Body of pancreas (tissue), 4 donors: ENCODE results near the gene MED13L.
"Not testable (repeated sequence)": the region's sequence is repeated elsewhere in the genome, so short reads cannot be mapped to it uniquely, and the experiment has no call there.

Experiments used
- POLR2A ChIP-seq, 3 donors: fragments of 450-650 bp; IDR thresholded peaks; one replicate each; pipeline ENCODE4 v1.6.1; 2016; ENCODE audit warnings: antibody characterized with exemption in 3 of 3, mild to moderate bottlenecking in 2 of 3
- TF ChIP-seq, protein P1 (sequence below), 7 experiments: fragments of 450-650 bp in 4 of 7; fragments of 200-600 bp in 3 of 7; sonication (generic) in 3 of 7; IDR thresholded peaks; one replicate each; pipeline ENCODE4 v1.5.1; 2016 to 2019; ENCODE audit warnings: antibody characterized with exemption in 7 of 7

DNA sequence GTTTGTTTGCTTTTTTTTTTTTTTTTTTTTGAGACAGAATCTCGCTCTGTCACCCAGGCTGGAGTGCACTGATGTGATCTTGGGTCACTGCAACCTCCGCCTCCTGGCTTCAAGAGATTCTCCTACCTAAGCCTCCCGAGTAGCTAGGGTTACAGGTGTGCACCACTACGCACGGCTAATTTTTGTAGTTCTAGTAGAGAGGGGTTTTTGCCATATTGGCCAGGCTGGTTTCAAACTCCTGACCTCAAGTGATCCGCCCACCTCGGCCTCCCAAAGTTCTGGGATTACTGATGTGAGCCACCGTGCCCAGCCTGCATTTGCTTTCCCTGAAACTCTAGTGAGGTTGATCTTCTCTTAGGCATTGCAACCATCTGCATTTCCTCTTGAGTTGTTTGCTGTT is 6.4 kb upstream of the MED13L start:
- TF ChIP-seq, protein P1, sequence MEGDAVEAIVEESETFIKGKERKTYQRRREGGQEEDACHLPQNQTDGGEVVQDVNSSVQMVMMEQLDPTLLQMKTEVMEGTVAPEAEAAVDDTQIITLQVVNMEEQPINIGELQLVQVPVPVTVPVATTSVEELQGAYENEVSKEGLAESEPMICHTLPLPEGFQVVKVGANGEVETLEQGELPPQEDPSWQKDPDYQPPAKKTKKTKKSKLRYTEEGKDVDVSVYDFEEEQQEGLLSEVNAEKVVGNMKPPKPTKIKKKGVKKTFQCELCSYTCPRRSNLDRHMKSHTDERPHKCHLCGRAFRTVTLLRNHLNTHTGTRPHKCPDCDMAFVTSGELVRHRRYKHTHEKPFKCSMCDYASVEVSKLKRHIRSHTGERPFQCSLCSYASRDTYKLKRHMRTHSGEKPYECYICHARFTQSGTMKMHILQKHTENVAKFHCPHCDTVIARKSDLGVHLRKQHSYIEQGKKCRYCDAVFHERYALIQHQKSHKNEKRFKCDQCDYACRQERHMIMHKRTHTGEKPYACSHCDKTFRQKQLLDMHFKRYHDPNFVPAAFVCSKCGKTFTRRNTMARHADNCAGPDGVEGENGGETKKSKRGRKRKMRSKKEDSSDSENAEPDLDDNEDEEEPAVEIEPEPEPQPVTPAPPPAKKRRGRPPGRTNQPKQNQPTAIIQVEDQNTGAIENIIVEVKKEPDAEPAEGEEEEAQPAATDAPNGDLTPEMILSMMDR (IDR thresholded peaks at IDR 0.05) = not testable (repeated sequence)
- TF ChIP-seq POLR2A (IDR thresholded peaks at IDR 0.05) = not testable (repeated sequence)
